Gastroesophageal sphincter (tissue), 3 donors: ENCODE data around the gene SLC38A10.

Experiments used
- CTCF ChIP-seq, 4 experiments: fragments of 200-600 bp in 2 of 4; fragments of 450-650 bp in 2 of 4; sonication (generic) in 1 of 4; IDR thresholded peaks; one replicate each; pipeline ENCODE4 v1.5.1; 2017 to 2019; ENCODE audit warnings: antibody characterized with exemption in 4 of 4, mild to moderate bottlenecking in 2 of 4, moderate library complexity in 2 of 4
- POLR2A ChIP-seq, 2 donors: fragments of 450-650 bp; IDR thresholded peaks; one replicate each; pipeline ENCODE4 v1.6.1; 2017; ENCODE audit warnings: antibody characterized with exemption in 2 of 2, mild to moderate bottlenecking in 2 of 2, moderate library complexity in 1 of 2

GRCh38 chr17:81253358-81254131, 41.6 kb downstream of the SLC38A10 start:
- peak in 3 of 4 experiments; percentile 90 to 94 (median 91) for TF ChIP-seq CTCF (IDR thresholded peaks at IDR 0.05)
- TF ChIP-seq POLR2A (IDR thresholded peaks at IDR 0.05) = no peak
